Measurements from ENCODE around the gene ANKH. TPM values are rescaled to one million over a fixed set of nuclear protein-coding genes. Genes with fewer than 3 reads are reported as not detected.

Gene ANKH
- polyA plus RNA-seq, 1 donor (not counting 4 experiments of a cell fraction or from before 2014, with no cell fraction given), result 13.8 TPM

- DNase-seq (ENCODE audit: low read depth, low spot score), result no peak
- FAIRE-seq, result no peak
- Histone ChIP-seq H3K79me2 (ENCODE audit: control insufficient read depth, insufficient read depth, low read length) (peaks cover 16% of the 10 kb centered on the region), H3K36me3 (ENCODE audit: control insufficient read depth in 2 of 2, extremely low read depth in 1 of 2, insufficient read depth in 2 of 2, low read length in 2 of 2) (peaks cover 0 to 2% of the 10 kb centered on the region in 2 experiments), H3K9me1 (ENCODE audit: control insufficient read depth, extremely low read depth, insufficient read depth, low read length) (no peaks in the 10 kb centered on the region), H3K9ac (ENCODE audit: control insufficient read depth, extremely low read depth, insufficient read depth, low read length) (no peak overlapping the region), H3K4me3 (ENCODE audit: control insufficient read depth in 2 of 3, extremely low read depth in 1 of 3, insufficient read depth in 2 of 3, low read depth in 1 of 3, low read length in 3 of 3) (no peak overlapping the region), H4K20me1 (ENCODE audit: control insufficient read depth, extremely low read depth, insufficient read depth, low read length) (no peaks in the 10 kb centered on the region), H3K27me3 (ENCODE audit: control insufficient read depth, extremely low read depth, insufficient read depth, low read length) (no peaks in the 10 kb centered on the region), H3K27ac (ENCODE audit: control insufficient read depth, insufficient read depth, low read length) (peak overlapping the region; percentile 78), H3K4me2 (ENCODE audit: control insufficient read depth, extremely low read depth, insufficient read depth, low read depth, low read length) (peak overlapping the region; percentile 74), H3K9me3 (ENCODE audit: control insufficient read depth, low read depth, low read length) (no peaks in the 10 kb centered on the region), H2AFZ (ENCODE audit: control insufficient read depth, low read length) (no peak overlapping the region), H3K4me1 (ENCODE audit: control insufficient read depth, extremely low read depth, insufficient read depth, low read length) (peaks cover 40% of the 10 kb centered on the region)
- dilution Hi-C loops (cut with MboI; ENCODE audit: extremely low pct_ligation_motif_present, low sequenced_read_pairs), result no loop called here
- TF ChIP-seq CTCF (optimal IDR thresholded peaks at IDR 0.05 in 1 of 3, IDR thresholded peaks at IDR 0.05 in 1 of 3, conservative IDR thresholded peaks at IDR 0.05 in 1 of 3; ENCODE audit: extremely low read depth in 1 of 3, insufficient read depth in 2 of 3, low read length in 3 of 3) (no peak), EZH2 (IDR thresholded peaks at IDR 0.05; ENCODE audit: low read length) (no peak)
Observed at GRCh38 chr5:14660833-14661232, 210.7 kb downstream of the ANKH start.

DNA sequence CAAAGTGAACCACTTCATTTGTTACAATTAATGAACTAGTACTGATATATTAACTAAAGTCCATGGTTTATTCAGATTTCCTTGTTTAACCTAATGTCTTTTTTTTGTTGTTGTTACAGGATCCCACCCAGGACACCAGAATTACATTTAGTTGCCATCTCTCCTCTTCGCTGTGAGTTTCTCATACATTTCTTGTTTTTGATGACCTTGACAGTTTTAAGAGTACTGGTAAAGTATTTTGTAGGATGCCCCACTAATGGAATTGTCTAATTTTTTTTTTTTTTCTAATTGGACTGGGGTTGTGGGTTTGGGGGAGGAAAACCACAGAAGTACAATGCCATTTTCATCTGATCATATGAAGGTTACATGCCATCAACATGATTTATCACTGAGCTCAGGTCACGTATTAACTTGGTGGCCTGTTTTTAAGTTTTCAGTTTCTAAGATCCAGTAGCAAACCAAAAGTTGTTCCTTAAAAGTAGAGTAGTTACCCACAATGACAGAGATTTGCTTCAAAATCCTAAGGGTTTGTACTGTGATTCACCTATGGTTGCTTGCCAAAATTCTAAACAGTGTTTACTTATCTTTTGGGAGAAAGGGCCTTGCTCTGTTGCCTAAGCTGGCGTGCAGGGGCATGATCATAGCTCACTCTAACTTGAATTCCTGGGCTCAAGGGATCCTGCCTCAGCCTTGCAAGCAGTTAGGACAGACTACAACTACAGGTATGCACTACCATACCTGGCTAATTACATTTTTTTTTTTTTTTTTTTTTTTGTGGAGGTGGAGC, 211.6 kb downstream of the ANKH start:
- dilution Hi-C loops (cut with MboI; ENCODE audit: extremely low pct_ligation_motif_present, low sequenced_read_pairs), result no loop called here
- peaks cover 42% of the 10 kb centered on the region for H3K4me1 ChIP-seq (ENCODE audit: control insufficient read depth, extremely low read depth, insufficient read depth, low read length)
- no peaks in the 10 kb centered on the region for H3K9me1 ChIP-seq (ENCODE audit: control insufficient read depth, extremely low read depth, insufficient read depth, low read length)
- FAIRE-seq, result peak; percentile 72
- H3K27me3 ChIP-seq (ENCODE audit: control insufficient read depth, extremely low read depth, insufficient read depth, low read length), result no peaks in the 10 kb centered on the region
- peak; percentile 92 for DNase-seq (ENCODE audit: low read depth, low spot score)
- TF ChIP-seq EZH2 (IDR thresholded peaks at IDR 0.05; ENCODE audit: low read length) (no peak), CTCF (optimal IDR thresholded peaks at IDR 0.05 in 1 of 3, IDR thresholded peaks at IDR 0.05 in 1 of 3, conservative IDR thresholded peaks at IDR 0.05 in 1 of 3; ENCODE audit: extremely low read depth in 1 of 3, insufficient read depth in 2 of 3, low read length in 3 of 3) (no peak)
- H3K9ac ChIP-seq (ENCODE audit: control insufficient read depth, extremely low read depth, insufficient read depth, low read length), result peak overlapping the region; percentile 35
- peaks cover 8% of the 10 kb centered on the region for H3K79me2 ChIP-seq (ENCODE audit: control insufficient read depth, insufficient read depth, low read length)
- H3K36me3 ChIP-seq (ENCODE audit: control insufficient read depth in 2 of 2, extremely low read depth in 1 of 2, insufficient read depth in 2 of 2, low read length in 2 of 2), result peaks cover 0 to 2% of the 10 kb centered on the region in 2 experiments
- H3K9me3 ChIP-seq (ENCODE audit: control insufficient read depth, low read depth, low read length), result no peaks in the 10 kb centered on the region
- H4K20me1 ChIP-seq (ENCODE audit: control insufficient read depth, extremely low read depth, insufficient read depth, low read length), result no peaks in the 10 kb centered on the region
- H3K27ac ChIP-seq (ENCODE audit: control insufficient read depth, insufficient read depth, low read length), result peak overlapping the region; percentile 78
- peak overlapping the region; percentile 77 for H2AFZ ChIP-seq (ENCODE audit: control insufficient read depth, low read length)
- peak overlapping the region; percentile 74 for H3K4me2 ChIP-seq (ENCODE audit: control insufficient read depth, extremely low read depth, insufficient read depth, low read depth, low read length)
- H3K4me3 ChIP-seq (ENCODE audit: control insufficient read depth in 2 of 3, extremely low read depth in 1 of 3, insufficient read depth in 2 of 3, low read depth in 1 of 3, low read length in 3 of 3), result peak overlapping the region in 1 of 3 experiments; percentile 25
